Sciatic nerve (tissue), 2 donors: ENCODE data around the gene MTSS2. TPM values are rescaled to one million over a fixed set of nuclear protein-coding genes. Genes with fewer than 3 reads are reported as not detected.

Experiments used
- ATAC-seq: fragments of 200-7000 bp; cut with Tn5 transposase; one replicate; pipeline ENCODE4 v1.9.1; 2020; ENCODE audit warnings: mild to moderate bottlenecking, moderate library complexity
- DNase-seq: peaks from one replicate; pipeline ENCODE4 v3.0.0-alpha.2; 2020; ENCODE audit warnings: low spot score
- intact Hi-C: fragments of 100-400 bp; cut with DNase I; formaldehyde crosslinking; loops from one replicate; pipeline ENCODE4 v1.14.2; 2022
- total RNA-seq: library from RNA; stranded (reverse); fragmentation: NEBNext Ultra II Directional; extraction: Animal tissue kit (Norgen Biotek cat#: 25700); gene quantifications from one replicate; pipeline ENCODE4 v1.2.1, GENCODE V29; 2021
- donor health status: DM: no; HTN: no; CAD: no.
- donor health status: DM: no; HTN: no; CAD: no.

Gene MTSS2
- total RNA-seq, 1 donor from 2014 or later = 75.9 TPM

DNA sequence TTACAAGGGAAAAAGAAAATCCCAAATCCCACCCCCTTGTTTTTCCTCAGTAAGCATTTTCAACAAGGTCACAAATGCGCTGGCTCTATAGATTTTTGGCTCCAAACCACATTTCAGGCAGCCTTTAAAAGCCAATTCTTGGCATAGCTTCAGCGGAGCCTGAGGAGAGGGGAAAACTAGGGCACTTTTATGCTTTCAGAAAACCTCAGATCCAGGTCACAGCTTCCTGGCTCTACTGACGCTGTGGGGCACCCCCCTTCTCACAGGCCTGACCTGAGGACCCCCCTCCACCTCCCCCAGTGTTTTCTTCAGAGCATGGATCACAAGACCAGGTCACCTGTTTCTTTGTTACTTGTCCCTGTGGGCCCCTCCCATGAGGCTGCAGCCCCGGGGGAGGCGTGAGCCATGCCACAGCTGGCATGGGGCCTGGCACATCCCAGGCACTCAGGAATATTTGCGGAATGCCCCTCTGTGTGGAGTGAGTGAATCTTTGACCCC is 30.1 kb upstream of the MTSS2 start:
- DNase-seq = no peak

DNA sequence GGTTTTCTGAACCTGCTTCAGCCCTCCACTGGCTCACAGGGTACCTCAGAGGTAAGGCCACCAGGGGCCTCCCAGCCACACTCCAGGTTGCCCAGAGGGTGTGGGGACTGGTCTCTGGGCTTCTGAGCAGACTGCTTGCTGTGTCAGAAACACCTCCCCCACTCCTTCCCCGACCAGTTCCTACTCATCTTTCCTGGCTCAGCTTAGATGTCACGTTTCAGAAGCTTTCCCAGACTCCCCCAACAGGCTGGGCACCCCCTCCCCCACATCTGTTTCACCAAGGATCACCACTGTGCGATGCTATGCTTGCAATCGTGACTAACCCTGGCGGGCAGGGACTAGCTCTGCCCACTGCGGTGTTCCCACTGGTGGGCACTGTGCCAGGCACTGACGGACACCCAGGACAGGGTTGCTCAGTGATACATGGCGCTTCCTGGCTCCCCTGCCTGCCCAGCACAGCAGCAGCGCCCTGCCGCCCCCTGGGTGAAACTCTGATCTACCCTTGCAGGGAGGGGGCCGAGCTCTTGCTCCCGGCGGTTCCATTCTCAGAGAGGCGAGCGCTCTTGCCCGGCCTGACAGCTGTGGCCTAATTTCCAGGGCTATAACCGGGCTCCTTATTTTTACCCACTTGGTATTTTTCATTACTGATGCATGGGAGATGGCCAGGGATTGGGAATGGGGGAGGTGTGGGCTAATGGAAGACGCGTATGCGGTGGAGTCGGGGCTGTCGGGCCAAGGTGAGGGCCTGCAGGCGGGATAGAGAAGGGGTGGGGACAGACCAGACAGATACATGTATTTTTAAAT is 29.4 kb upstream of the MTSS2 start:
- ATAC-seq (peak; percentile 65), DNase-seq (peak; percentile 82)
- intact Hi-C loops = no loop called here

More for the DNA sequence above, 30.1 kb upstream of the MTSS2 start:
- intact Hi-C loops = no loop called here
- no peak for ATAC-seq

- no peak for DNase-seq
- intact Hi-C loops = no loop called here
- ATAC-seq = peak; percentile 6
These were observed 28.8 kb upstream of the MTSS2 start for GRCh38 chr16:70714581-70715054.

DNA sequence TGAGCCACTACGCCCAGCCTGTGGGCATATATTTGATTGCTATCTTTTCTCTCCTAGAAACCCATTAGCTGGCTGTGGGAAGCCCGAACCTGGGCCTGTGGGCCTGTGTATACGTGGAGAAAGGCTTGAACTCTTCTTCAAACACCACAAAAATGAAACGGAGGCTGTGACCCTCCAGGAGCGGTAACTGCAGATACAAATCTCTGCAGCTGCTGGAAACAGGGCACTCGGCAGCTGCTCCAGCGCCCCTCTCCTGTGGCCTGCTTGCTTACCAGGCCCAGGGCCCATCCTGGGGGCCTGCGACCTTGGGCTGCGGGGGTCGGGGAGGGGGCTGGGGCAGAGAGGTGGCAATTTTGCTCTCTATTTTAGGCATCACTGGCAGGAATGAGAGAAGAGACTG is 28.0 kb upstream of the MTSS2 start:
- ATAC-seq (no peak), DNase-seq (no peak)
- intact Hi-C loops = no loop called here

DNA sequence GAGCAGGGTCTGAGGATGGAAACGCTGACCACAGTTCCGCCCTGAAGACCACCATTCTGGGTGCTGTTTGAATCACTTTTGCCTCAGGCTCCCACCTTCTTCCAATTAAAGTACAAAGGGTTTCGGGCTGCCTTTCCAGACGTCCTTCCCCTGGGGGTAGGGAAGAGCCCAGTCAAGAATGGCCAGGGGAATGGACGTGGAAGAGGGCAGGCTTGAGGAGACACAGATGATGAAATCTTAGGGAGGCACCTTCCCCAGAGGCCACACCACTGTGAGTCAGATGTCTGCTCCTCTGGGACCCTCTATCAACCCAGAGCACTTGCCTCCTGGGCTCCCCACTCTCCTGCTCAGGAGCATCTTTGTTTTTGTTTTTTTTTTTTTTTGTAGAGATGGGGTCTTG is 27.5 kb upstream of the MTSS2 start:
- intact Hi-C loops = no loop called here
- ATAC-seq = no peak
- DNase-seq = no peak

DNA sequence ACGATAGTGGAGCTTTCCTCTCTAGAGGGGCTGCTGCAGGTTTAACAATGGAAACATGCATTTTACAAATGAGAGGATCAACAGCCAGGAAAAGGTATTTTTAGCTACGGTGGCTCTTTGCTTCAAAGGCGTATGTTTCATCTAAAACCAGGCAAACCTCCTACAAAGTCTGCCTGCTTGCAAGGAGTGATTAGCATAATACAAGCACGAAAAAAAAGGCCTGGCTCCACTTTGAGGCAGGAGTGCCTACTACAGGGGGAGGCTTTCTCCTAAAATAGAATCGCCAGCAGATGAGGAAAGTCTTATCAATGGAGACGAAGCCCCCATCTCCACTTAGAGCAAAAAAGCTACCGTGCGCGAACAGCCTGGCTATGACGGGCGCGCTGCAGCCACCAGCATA is 27.1 kb upstream of the MTSS2 start:
- intact Hi-C loops = no loop called here
- ATAC-seq = no peak

GRCh38 chr16:70712359-70712758 is 26.5 kb upstream of the MTSS2 start:
- DNase-seq (no peak), ATAC-seq (no peak)
- intact Hi-C loops = no loop called here

More for the DNA sequence above, 27.1 kb upstream of the MTSS2 start:
- DNase-seq = no peak

- no peak for ATAC-seq
- intact Hi-C loops = no loop called here
- DNase-seq = no peak
These were observed 25.6 kb upstream of the MTSS2 start for GRCh38 chr16:70711211-70712031.

DNA sequence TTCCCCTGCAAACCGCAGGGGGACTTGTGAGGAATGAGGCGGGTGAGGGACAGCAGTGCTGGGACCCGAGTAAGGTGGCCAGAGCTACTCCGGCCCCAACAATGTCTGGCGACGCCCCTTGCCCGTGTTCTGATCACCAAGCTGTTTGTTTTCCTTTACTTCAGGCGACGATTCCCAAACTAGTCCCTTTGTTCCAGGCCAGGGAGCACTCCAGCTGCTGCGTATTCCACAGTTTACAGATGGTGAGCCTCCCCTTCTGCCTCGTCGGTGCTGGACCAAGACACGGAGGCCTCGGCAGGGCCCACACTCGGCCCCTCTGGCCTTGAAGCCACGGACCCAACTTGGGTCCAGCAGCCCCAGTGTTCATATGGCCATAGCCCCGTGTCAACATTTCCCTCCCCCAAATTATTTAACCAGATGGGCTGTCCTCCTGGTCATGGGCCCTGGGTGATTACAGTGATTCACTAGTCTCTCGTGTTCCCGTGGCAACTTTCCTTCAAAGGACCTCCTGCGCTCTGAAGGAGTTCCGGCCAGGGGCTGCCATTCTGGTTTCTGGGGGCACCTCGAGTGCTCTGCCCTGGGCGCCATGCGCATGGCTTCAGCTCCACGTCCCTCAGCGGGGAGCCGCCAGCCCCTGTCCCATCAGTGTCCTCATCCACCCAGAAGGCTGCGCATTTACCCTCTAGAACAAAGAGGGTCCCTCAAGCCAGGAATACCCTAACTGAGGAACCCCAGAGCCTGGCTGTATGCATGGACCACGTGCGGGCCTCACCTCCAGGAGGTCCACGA is 24.8 kb upstream of the MTSS2 start:
- DNase-seq (no peak), ATAC-seq (no peak)
- intact Hi-C loops = no loop called here

- no peak for DNase-seq
- intact Hi-C loops = no loop called here
These were observed 24.1 kb upstream of the MTSS2 start for GRCh38 chr16:70709942-70710341.

DNA sequence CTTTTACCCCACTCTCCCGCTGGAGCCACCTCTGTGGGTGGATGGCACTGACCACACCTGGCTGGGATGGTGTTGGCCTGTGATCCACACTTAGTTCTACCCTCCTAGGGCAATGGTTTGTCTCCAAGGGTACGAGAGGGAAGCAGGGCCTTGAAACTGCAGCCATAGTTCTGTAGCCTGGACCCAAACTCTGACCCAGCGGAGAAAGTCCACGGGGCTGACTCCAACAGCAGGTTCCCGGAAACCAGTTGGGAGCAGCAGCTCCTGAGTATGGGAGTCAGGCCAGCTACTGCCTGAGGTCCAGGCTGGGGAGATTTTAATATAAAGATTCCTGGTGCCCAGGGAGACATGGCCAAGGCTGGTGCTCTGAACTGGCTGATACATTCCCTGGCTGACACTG is 23.6 kb upstream of the MTSS2 start:
- intact Hi-C loops = no loop called here
- ATAC-seq = no peak

More at GRCh38 chr16:70709942-70710341, 24.1 kb upstream of the MTSS2 start:
- ATAC-seq = no peak

GRCh38 chr16:70708366-70709246 is 22.8 kb upstream of the MTSS2 start:
- ATAC-seq = no peak
- intact Hi-C loops = no loop called here
- no peak for DNase-seq

More for the DNA sequence above, 23.6 kb upstream of the MTSS2 start:
- no peak for DNase-seq

DNA sequence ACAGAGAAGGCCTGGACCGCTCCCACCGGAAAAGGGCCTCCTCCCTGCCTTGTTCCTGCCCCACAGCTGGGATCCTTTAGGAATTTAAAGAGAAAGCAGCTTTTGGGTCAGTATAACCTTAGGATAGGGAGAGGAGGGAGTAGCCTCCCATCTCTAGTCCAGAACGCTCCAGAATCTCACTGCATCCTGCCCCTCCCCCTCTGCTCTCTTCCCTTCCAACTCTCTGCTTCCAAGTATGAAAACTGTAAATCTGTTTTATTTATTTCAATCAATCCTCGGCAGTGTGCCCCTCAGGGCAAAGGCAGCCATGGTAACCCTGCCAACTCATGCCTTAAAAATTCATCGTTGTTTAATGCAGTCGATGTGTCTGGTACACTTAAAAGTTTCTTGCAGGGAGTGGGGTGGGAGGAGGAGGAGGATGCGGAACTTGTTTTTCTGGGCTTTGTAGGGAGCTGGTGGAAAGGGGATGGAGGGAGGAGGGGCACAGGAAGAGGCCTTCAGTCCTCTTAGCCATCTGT is 21.2 kb upstream of the MTSS2 start:
- DNase-seq (peak; percentile 59), ATAC-seq (peak; percentile 8)

GRCh38 chr16:70705056-70705455 is 19.2 kb upstream of the MTSS2 start:
- DNase-seq (no peak), ATAC-seq (no peak)
- intact Hi-C loops = no loop called here

More for the DNA sequence above, 21.2 kb upstream of the MTSS2 start:
- intact Hi-C loops = no loop called here

- intact Hi-C loops = no loop called here
- DNase-seq (peak; percentile 60), ATAC-seq (no peak)
These were observed 18.7 kb upstream of the MTSS2 start for GRCh38 chr16:70704586-70704985.

- intact Hi-C loops = no loop called here
- ATAC-seq (no peak), DNase-seq (peak; percentile 58)
These were observed 18.1 kb upstream of the MTSS2 start for GRCh38 chr16:70703835-70704381.

- ATAC-seq (peak; percentile 6), DNase-seq (no peak)
- intact Hi-C loops = no loop called here
These were observed 17.4 kb upstream of the MTSS2 start for GRCh38 chr16:70703041-70703834.
